Measurements from ENCODE around the gene GMDS.

The GMDS gene

GRCh38 chr6:2034256-2034655 lies 211.1 kb downstream of the GMDS start:
- Histone ChIP-seq H3K4me2 (ENCODE audit: low read depth, low read length, poor library complexity, severe bottlenecking) (no peak overlapping the region), H3F3A (ENCODE audit: low read depth) (no peaks in the 10 kb centered on the region), H3K79me2 (ENCODE audit: insufficient read depth, low read length) (no peaks in the 10 kb centered on the region; the same call in 1 of the 2 replicates), H3K9me2 (replicated peaks; ENCODE audit: low read depth, low read length) (no peaks in the 10 kb centered on the region), H3K27me3 (ENCODE audit: insufficient read depth, low read length, poor library complexity, severe bottlenecking) (no peaks in the 10 kb centered on the region), H2AFZ (ENCODE audit: low read length) (no peak overlapping the region), H3K9me3 (ENCODE audit: insufficient read depth, low read depth, low read length) (no peaks in the 10 kb centered on the region), H3K36me3 (ENCODE audit: insufficient read depth, low read length) (no peaks in the 10 kb centered on the region), H4K20me1 (ENCODE audit: insufficient read depth, low read length, poor library complexity, severe bottlenecking) (no peaks in the 10 kb centered on the region), H3K4me3 (ENCODE audit: low read length, poor library complexity, severe bottlenecking) (no peak overlapping the region), H3K9ac (ENCODE audit: low read depth, low read length, poor library complexity, severe bottlenecking) (no peak overlapping the region), H3K4me1 (ENCODE audit: insufficient read depth, low read length, poor library complexity, severe bottlenecking) (peaks cover 62% of the 10 kb centered on the region)
- TF ChIP-seq CTCF (conservative IDR thresholded peaks at IDR 0.05; ENCODE audit: low read length) (no peak), EZH2phosphoT487 (IDR thresholded peaks at IDR 0.05; ENCODE audit: borderline replicate concordance) (no peak)

GRCh38 chr6:2033544-2033943 lies 211.9 kb downstream of the GMDS start:
- H3F3A ChIP-seq (ENCODE audit: low read depth), result peaks cover 5% of the 10 kb centered on the region
- H3K9me2 ChIP-seq (replicated peaks; ENCODE audit: low read depth, low read length), result no peaks in the 10 kb centered on the region
- no peaks in the 10 kb centered on the region for H3K36me3 ChIP-seq (ENCODE audit: insufficient read depth, low read length)
- H3K27me3 ChIP-seq (ENCODE audit: insufficient read depth, low read length, poor library complexity, severe bottlenecking), result no peaks in the 10 kb centered on the region
- no peaks in the 10 kb centered on the region for H3K9me3 ChIP-seq (ENCODE audit: insufficient read depth, low read depth, low read length)
- H3K4me3 ChIP-seq (ENCODE audit: low read length, poor library complexity, severe bottlenecking), result no peak overlapping the region
- no peaks in the 10 kb centered on the region; the same call in 1 of the 2 replicates for H3K79me2 ChIP-seq (ENCODE audit: insufficient read depth, low read length)
- no peaks in the 10 kb centered on the region for H4K20me1 ChIP-seq (ENCODE audit: insufficient read depth, low read length, poor library complexity, severe bottlenecking)
- TF ChIP-seq EZH2phosphoT487 (IDR thresholded peaks at IDR 0.05; ENCODE audit: borderline replicate concordance) (no peak), CTCF (conservative IDR thresholded peaks at IDR 0.05; ENCODE audit: low read length) (no peak)
- no peak overlapping the region for H2AFZ ChIP-seq (ENCODE audit: low read length)
- H3K4me2 ChIP-seq (ENCODE audit: low read depth, low read length, poor library complexity, severe bottlenecking), result no peak overlapping the region
- peaks cover 63% of the 10 kb centered on the region for H3K4me1 ChIP-seq (ENCODE audit: insufficient read depth, low read length, poor library complexity, severe bottlenecking)
- no peak overlapping the region for H3K9ac ChIP-seq (ENCODE audit: low read depth, low read length, poor library complexity, severe bottlenecking)

DNA sequence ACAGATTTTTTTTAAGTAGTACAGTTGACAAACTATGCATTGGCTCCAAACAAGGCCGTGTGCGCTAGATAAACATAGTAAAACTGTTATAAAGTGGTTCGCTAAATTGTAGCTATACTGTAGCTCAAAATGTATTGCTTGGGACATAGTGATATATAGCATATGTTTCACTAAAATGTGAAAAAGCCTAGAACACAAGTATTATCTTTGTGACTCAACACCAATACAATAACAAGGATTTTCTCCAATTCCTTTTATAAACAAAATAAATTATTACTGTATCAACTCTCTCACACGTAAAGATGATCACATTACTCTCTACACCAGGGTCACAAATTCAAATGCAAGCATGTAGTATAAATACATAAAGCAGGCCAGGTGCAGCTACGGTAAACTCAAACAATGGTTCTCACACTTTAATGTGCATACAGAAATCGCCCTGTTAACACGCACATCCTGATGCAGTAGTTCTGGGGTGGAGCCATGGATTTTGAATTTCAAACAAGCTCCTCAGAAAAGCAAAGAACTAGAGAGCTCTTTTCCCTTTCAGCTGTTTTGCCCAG lies 214.6 kb downstream of the GMDS start:
- H2AFZ ChIP-seq (ENCODE audit: low read length), result no peak overlapping the region

More for the DNA sequence above, 214.6 kb downstream of the GMDS start:
- no peaks in the 10 kb centered on the region for H3K9me3 ChIP-seq (ENCODE audit: insufficient read depth, low read depth, low read length)
- H3K27me3 ChIP-seq (ENCODE audit: insufficient read depth, low read length, poor library complexity, severe bottlenecking), result no peaks in the 10 kb centered on the region
- TF ChIP-seq EZH2phosphoT487 (IDR thresholded peaks at IDR 0.05; ENCODE audit: borderline replicate concordance) (no peak), CTCF (conservative IDR thresholded peaks at IDR 0.05; ENCODE audit: low read length) (no peak)
- H4K20me1 ChIP-seq (ENCODE audit: insufficient read depth, low read length, poor library complexity, severe bottlenecking), result no peaks in the 10 kb centered on the region
- no peak overlapping the region for H3K9ac ChIP-seq (ENCODE audit: low read depth, low read length, poor library complexity, severe bottlenecking)
- no peaks in the 10 kb centered on the region for H3K36me3 ChIP-seq (ENCODE audit: insufficient read depth, low read length)
- peak overlapping the region; percentile 50 for H3K4me2 ChIP-seq (ENCODE audit: low read depth, low read length, poor library complexity, severe bottlenecking)
- peaks cover 6% of the 10 kb centered on the region for H3F3A ChIP-seq (ENCODE audit: low read depth)
- H3K4me1 ChIP-seq (ENCODE audit: insufficient read depth, low read length, poor library complexity, severe bottlenecking), result peaks cover 64% of the 10 kb centered on the region
- H3K9me2 ChIP-seq (replicated peaks; ENCODE audit: low read depth, low read length), result no peaks in the 10 kb centered on the region
- H3K4me3 ChIP-seq (ENCODE audit: low read length, poor library complexity, severe bottlenecking), result no peak overlapping the region
- H3K79me2 ChIP-seq (ENCODE audit: insufficient read depth, low read length), result no peaks in the 10 kb centered on the region; the same call in 1 of the 2 replicates

All from Loucy (cell line).